LoVo (cell line): Measurements from ENCODE around the gene NRXN3.
"Not testable (repeated sequence)": the region's sequence is repeated elsewhere in the genome, so short reads cannot be mapped to it uniquely, and the experiment has no call there.

Source experiments
- DNase-seq: peaks from one replicate; pipeline ENCODE4 v3.0.0-alpha.2; 2016; ENCODE audit warnings: low spot score

NRXN3 gene

GRCh38 chr14:79076428-79076827, 906.3 kb downstream of the NRXN3 start:
- DNase-seq: no peak

GRCh38 chr14:79077096-79077495, 906.9 kb downstream of the NRXN3 start:
- DNase-seq: no peak

GRCh38 chr14:79080040-79080439, 909.9 kb downstream of the NRXN3 start:
- no peak for DNase-seq

GRCh38 chr14:79082883-79083282, 912.7 kb downstream of the NRXN3 start:
- DNase-seq: no peak

- DNase-seq: no peak
Measured at GRCh38 chr14:79083356-79083755, 913.2 kb downstream of the NRXN3 start.

- DNase-seq: no peak
Measured at GRCh38 chr14:79084861-79085260, 914.7 kb downstream of the NRXN3 start.

- DNase-seq: no peak
Measured at GRCh38 chr14:79089576-79089975, 919.4 kb downstream of the NRXN3 start.

GRCh38 chr14:79090641-79091180, 920.5 kb downstream of the NRXN3 start:
- DNase-seq: no peak

- DNase-seq: no peak
Measured at GRCh38 chr14:79091381-79091963, 921.3 kb downstream of the NRXN3 start.

- DNase-seq: no peak
Measured at GRCh38 chr14:79093531-79093930, 923.4 kb downstream of the NRXN3 start.

- no peak for DNase-seq
Measured at GRCh38 chr14:79094951-79095350, 924.8 kb downstream of the NRXN3 start.

- DNase-seq: no peak
Measured at GRCh38 chr14:79096811-79097210, 926.6 kb downstream of the NRXN3 start.

- no peak for DNase-seq
Measured at GRCh38 chr14:79098324-79098723, 928.2 kb downstream of the NRXN3 start.

- no peak for DNase-seq
Measured at GRCh38 chr14:79100578-79100977, 930.4 kb downstream of the NRXN3 start.

- DNase-seq: no peak
Measured at GRCh38 chr14:79101388-79101787, 931.2 kb downstream of the NRXN3 start.

GRCh38 chr14:79103764-79104163, 933.6 kb downstream of the NRXN3 start:
- DNase-seq: no peak

GRCh38 chr14:79110564-79110963, 940.4 kb downstream of the NRXN3 start:
- DNase-seq: not testable (repeated sequence)

- DNase-seq: no peak
Measured at GRCh38 chr14:79111987-79112501, 941.9 kb downstream of the NRXN3 start.

GRCh38 chr14:79117561-79117960, 947.4 kb downstream of the NRXN3 start:
- no peak for DNase-seq

GRCh38 chr14:79118291-79118690, 948.1 kb downstream of the NRXN3 start:
- DNase-seq: no peak

GRCh38 chr14:79134361-79134760, 964.2 kb downstream of the NRXN3 start:
- DNase-seq: no peak

- no peak for DNase-seq
Measured at GRCh38 chr14:79136071-79137044, 966.2 kb downstream of the NRXN3 start.

- no peak for DNase-seq
Measured at GRCh38 chr14:79137045-79137430, 966.9 kb downstream of the NRXN3 start.
